Measurements from ENCODE around the gene TPP1.

DNA sequence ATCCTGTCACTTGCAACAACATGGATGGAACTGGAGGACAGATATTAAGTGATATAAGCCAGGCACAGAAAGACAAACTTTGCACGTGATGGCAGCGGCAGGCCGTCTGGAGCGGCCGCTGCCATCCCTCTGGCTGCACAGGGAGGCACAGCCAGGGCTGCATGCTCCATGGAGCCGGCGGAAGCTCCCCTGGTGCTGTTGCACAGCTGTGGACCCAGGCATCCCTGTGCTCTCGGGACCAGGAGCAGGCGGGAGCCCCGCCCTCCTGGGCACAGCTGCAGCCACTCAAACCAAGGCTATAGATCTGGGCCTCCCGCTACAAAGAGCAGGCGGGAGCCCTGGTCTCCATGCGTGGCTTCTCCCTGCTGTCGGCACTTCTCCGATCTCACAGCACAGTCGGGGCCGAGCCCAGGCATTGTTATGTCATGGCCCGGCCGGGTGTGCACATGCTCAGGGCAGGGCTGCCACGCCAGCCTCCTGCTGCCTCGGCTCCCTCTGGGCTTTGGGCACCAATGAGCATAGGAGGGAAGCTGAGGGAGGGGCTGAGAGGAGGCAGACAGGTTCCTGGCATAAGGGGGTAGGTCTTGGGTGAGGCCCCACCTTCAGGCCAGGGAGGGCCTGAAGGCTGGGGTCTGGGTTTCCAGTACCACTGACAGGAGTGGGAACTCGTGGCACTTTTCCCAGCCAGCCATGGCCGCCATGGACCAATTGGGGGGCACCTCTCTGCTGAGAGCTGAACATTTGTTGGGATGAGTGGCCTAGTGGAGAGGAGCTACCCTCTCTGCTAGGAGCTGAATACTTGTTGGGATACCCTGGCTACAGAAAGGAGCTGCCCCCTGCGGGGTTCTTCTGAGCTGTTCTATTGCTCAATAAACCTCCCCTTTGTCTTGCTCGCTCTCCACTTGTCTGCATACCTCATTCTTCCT, 32.5 kb downstream of the TPP1 start:
- TF ChIP-seq, protein P1, sequence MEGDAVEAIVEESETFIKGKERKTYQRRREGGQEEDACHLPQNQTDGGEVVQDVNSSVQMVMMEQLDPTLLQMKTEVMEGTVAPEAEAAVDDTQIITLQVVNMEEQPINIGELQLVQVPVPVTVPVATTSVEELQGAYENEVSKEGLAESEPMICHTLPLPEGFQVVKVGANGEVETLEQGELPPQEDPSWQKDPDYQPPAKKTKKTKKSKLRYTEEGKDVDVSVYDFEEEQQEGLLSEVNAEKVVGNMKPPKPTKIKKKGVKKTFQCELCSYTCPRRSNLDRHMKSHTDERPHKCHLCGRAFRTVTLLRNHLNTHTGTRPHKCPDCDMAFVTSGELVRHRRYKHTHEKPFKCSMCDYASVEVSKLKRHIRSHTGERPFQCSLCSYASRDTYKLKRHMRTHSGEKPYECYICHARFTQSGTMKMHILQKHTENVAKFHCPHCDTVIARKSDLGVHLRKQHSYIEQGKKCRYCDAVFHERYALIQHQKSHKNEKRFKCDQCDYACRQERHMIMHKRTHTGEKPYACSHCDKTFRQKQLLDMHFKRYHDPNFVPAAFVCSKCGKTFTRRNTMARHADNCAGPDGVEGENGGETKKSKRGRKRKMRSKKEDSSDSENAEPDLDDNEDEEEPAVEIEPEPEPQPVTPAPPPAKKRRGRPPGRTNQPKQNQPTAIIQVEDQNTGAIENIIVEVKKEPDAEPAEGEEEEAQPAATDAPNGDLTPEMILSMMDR (IDR thresholded peaks at IDR 0.05), result no peak
- TF ChIP-seq POLR2A (IDR thresholded peaks at IDR 0.05), result no peak
